Transverse colon (tissue), 4 donors: Measurements from ENCODE around the gene SP5. TPM values are rescaled to one million over a fixed set of nuclear protein-coding genes. Genes with fewer than 3 reads are reported as not detected.
A peak's percentile ranks its signal among the peaks of the same experiment; 100 is the strongest.

ENCODE experiments used
- DNase-seq: peaks from one replicate; pipeline ENCODE4 v3.0.0-alpha.2; 2019
- H3K27ac ChIP-seq, 4 donors: fragments of 200-600 bp; sonication (generic); 2 replicates each; pipeline ENCODE4 v1.5.1; 2016 to 2018; ENCODE audit warnings: inconsistent platforms in 4 of 4
- H3K27me3 ChIP-seq: fragments of 200-600 bp; sonication (generic); 2 replicates; pipeline ENCODE4 v1.5.1; 2017; ENCODE audit warnings: inconsistent platforms
- H3K36me3 ChIP-seq, 4 donors: fragments of 200-600 bp; sonication (generic); 2 replicates each; pipeline ENCODE4 v1.5.1; 2017 to 2019; ENCODE audit warnings: inconsistent platforms in 4 of 4
- H3K4me1 ChIP-seq, 4 donors: fragments of 200-600 bp; sonication (generic); 2 replicates each; pipeline ENCODE4 v1.5.1; 2017 to 2020; ENCODE audit warnings: inconsistent platforms in 4 of 4
- H3K4me3 ChIP-seq, 4 donors: fragments of 200-600 bp; sonication (generic); 1 replicate in 1 of 4; 2 replicates in 3 of 4; pipeline versions ENCODE4 v1.5.1 to v1.6.1; 2017 to 2019; ENCODE audit warnings: inconsistent platforms in 4 of 4
- H3K9me3 ChIP-seq, 2 donors: fragments of 200-600 bp; sonication (generic); 2 replicates each; pipeline ENCODE4 v1.5.1; 2017 to 2019; ENCODE audit warnings: inconsistent platforms in 2 of 2
- CTCF ChIP-seq, 5 experiments: fragments of 200-600 bp in 3 of 5; fragments of 450-650 bp in 2 of 5; sonication (generic) in 3 of 5; IDR thresholded peaks; 1 replicate in 2 of 5; 2 replicates in 3 of 5; pipeline ENCODE4 v1.5.1; 2016 to 2017; ENCODE audit warnings: antibody characterized with exemption in 5 of 5, inconsistent platforms in 3 of 5, mild to moderate bottlenecking in 2 of 5, moderate library complexity in 1 of 5
- EP300 ChIP-seq: sonication (generic); formaldehyde crosslinking; IDR thresholded peaks from one replicate; pipeline ENCODE4 v1.6.1; 2017; ENCODE audit warnings: antibody characterized with exemption, low read depth
- POLR2A ChIP-seq: fragments of 450-650 bp; IDR thresholded peaks from one replicate; pipeline ENCODE4 v1.6.1; 2016; ENCODE audit warnings: antibody characterized with exemption, mild to moderate bottlenecking, moderate library complexity
- POLR2AphosphoS5 ChIP-seq, 3 donors: sonication (generic); formaldehyde crosslinking; IDR thresholded peaks; one replicate each; pipeline ENCODE4 v1.6.1; 2016; ENCODE audit warnings: antibody characterized with exemption in 3 of 3
- WGBS, 2 donors: methylation state at CpG; one replicate each; pipeline ENCODE4 v1.1.5; 2018; ENCODE audit warnings: low coverage in 1 of 2; 5-methylcytosine and 5-hydroxymethylcytosine counted together
- in situ Hi-C, 4 donors: fragments of 200-750 bp; cut with MboI; loops; one replicate each; pipeline versions ENCODE4 v1.15.0 to v1.15.1; 2017; ENCODE audit warnings: low sequenced_read_pairs in 3 of 4, low pct_ligation_motif_present in 1 of 4, low pct_unique_long_range_greater_than_20kb in 1 of 4
- intact Hi-C: fragments of 100-400 bp; cut with DNase I; formaldehyde crosslinking; loops from one replicate; pipeline ENCODE4 v1.15.1; 2023; ENCODE audit warnings: low total_unique reads
- total RNA-seq, 4 donors: library from RNA; depleted of rRNA; stranded (reverse); fragments of >200 nt; gene quantifications; one replicate each; pipeline ENCODE4 v1.1.0, GENCODE V29; 2016

The SP5 gene
- total RNA-seq = 1 to 10 TPM in 1 of 4 donors, under 1 TPM in 1, not detected in 2; 0.41 to 2.2 TPM

GRCh38 chr2:170715062-170715931 lies at the start of gene SP5:
Gene SP5 (plus strand): TSS chr2:170715337. CDS start chr2:170715513, 176 bp downstream.
- Histone ChIP-seq H3K4me3 (peak within 1 kb of the TSS; percentile 36 to 62 (median 42)), H3K27ac (peak within 1 kb of the TSS; percentile 49 to 72 (median 58)), H3K36me3 (no peaks in the 10 kb centered on the region), H3K4me1 (peaks cover 7 to 49% (median 33%) of the 10 kb centered on the region in 4 donors), H3K9me3 (no peaks in the 10 kb centered on the region), H3K27me3 (peaks cover 96% of the 10 kb centered on the region)
- intact Hi-C loops = loop anchor here (10.0 kb wide), 1 partner anchor 210 kb away; no protein-coding TSS in a partner anchor
- DNase-seq = peak; percentile 44
- in situ Hi-C loops = loop anchor here in 2 of 4 donors (25.0 kb wide), 2 partner anchors 97 to 303 kb away; partner anchors contain the start of gene GAD1 (in 1 of the 2)
- WGBS, 2 donors = 3 to 9% methylated on average over 4 to 48 of the region's 62 CpGs
- TF ChIP-seq POLR2A = no peak
- no peak for TF ChIP-seq EP300
- peak in 1 of 3 donors; percentile 36 for TF ChIP-seq POLR2AphosphoS5 (IDR thresholded peaks at IDR 0.05)
- no peak for TF ChIP-seq CTCF (IDR thresholded peaks at IDR 0.05)

GRCh38 chr2:170665743-170666142 lies 49.4 kb upstream of the SP5 start:
- Histone ChIP-seq H3K9me3 (no peaks in the 10 kb centered on the region), H3K4me3 (no peak overlapping the region), H3K4me1 (peaks cover 0 to 3% (median 0%) of the 10 kb centered on the region in 4 donors), H3K27me3 (no peaks in the 10 kb centered on the region), H3K27ac (no peak overlapping the region), H3K36me3 (no peaks in the 10 kb centered on the region)
- no peak for DNase-seq
- WGBS, 2 donors = 53% methylated on average over 5 of the region's 5 CpGs
- in situ Hi-C loops (no loop called here), intact Hi-C loops (no loop called here)
- TF ChIP-seq POLR2AphosphoS5 (IDR thresholded peaks at IDR 0.05) = no peak
- TF ChIP-seq EP300 = no peak
- TF ChIP-seq POLR2A = no peak
- TF ChIP-seq CTCF (IDR thresholded peaks at IDR 0.05) = no peak

GRCh38 chr2:170669909-170670308 lies 45.2 kb upstream of the SP5 start:
- intact Hi-C loops (no loop called here), in situ Hi-C loops (no loop called here)
- H3K4me1 ChIP-seq = peaks cover 0 to 3% (median 0%) of the 10 kb centered on the region in 4 donors
- TF ChIP-seq EP300 (no peak), CTCF (IDR thresholded peaks at IDR 0.05) (no peak)
- no peak overlapping the region for H3K27ac ChIP-seq
- DNase-seq = no peak
- H3K9me3 ChIP-seq = no peaks in the 10 kb centered on the region
- H3K36me3 ChIP-seq = no peaks in the 10 kb centered on the region
- 82 to 90% methylated on average over 3 of the region's 3 CpGs for WGBS, 2 donors
- no peak overlapping the region for H3K4me3 ChIP-seq
- H3K27me3 ChIP-seq = no peaks in the 10 kb centered on the region

GRCh38 chr2:170670651-170671050 lies 44.5 kb upstream of the SP5 start:
- TF ChIP-seq POLR2AphosphoS5 (IDR thresholded peaks at IDR 0.05) = no peak
- TF ChIP-seq EP300 = no peak
- TF ChIP-seq CTCF (IDR thresholded peaks at IDR 0.05) = no peak
- no peak for TF ChIP-seq POLR2A
- no peak overlapping the region for H3K4me3 ChIP-seq
- H3K9me3 ChIP-seq = no peaks in the 10 kb centered on the region
- in situ Hi-C loops = no loop called here
- no peaks in the 10 kb centered on the region for H3K27me3 ChIP-seq
- H3K27ac ChIP-seq = no peak overlapping the region
- intact Hi-C loops = no loop called here
- peaks cover 0 to 3% (median 0%) of the 10 kb centered on the region in 4 donors for H3K4me1 ChIP-seq
- H3K36me3 ChIP-seq = no peaks in the 10 kb centered on the region
- WGBS, 2 donors = 83 to 94% methylated on average over 2 of the region's 2 CpGs
- DNase-seq = no peak
